Naive thymus-derived CD4-positive, alpha-beta T cell (primary cell): ENCODE measurements around the gene MOCOS. TPM values are rescaled to one million over a fixed set of nuclear protein-coding genes. Genes with fewer than 3 reads are reported as not detected.

Experiments used
- ATAC-seq: fragments of 150-1000 bp; cut with Tn5 transposase; 2 replicates; pipeline ENCODE4 v1.10.0; 2021; ENCODE audit warnings: mild to moderate bottlenecking, moderate library complexity
- CTCF ChIA-PET: fragments of 350-600 bp; sonication (Branson Sonifier 250); formaldehyde crosslinking; loops from one replicate; lab custom pipeline; 2021; ENCODE audit warnings: antibody characterized with exemption; lab: Charles Lee
- POLR2A ChIA-PET: fragments of 350-600 bp; sonication (Branson Sonifier 250); formaldehyde crosslinking; loops from one replicate; lab custom pipeline; 2021; ENCODE audit warnings: antibody characterized with exemption, inconsistent platforms; lab: Charles Lee
- DNase-seq, 9 donors: peaks; one replicate each; pipeline versions ENCODE4 v3.0.0 to v3.0.0-alpha.2; 2020 to 2022; ENCODE audit warnings: mixed read lengths in 1 of 9
- H3K27ac ChIP-seq: one replicate; pipeline ENCODE4 v1.7.0; 2013; ENCODE audit warnings: mild to moderate bottlenecking, low read depth, low read length, moderate library complexity
- H3K27me3 ChIP-seq, 2 donors: one replicate each; pipeline ENCODE4 v1.7.0; 2013; ENCODE audit warnings: low read length in 2 of 2, mild to moderate bottlenecking in 2 of 2, moderate library complexity in 2 of 2; ENCODE audit not compliant: control insufficient read depth in 2 of 2, insufficient read depth in 2 of 2
- H3K36me3 ChIP-seq, 3 experiments: 1 replicate in 2 of 3; 2 replicates in 1 of 3; pipeline ENCODE4 v1.7.0; 2013; ENCODE audit warnings: low read length in 3 of 3, mild to moderate bottlenecking in 3 of 3, moderate library complexity in 1 of 3; ENCODE audit not compliant: insufficient read depth in 3 of 3, control insufficient read depth in 2 of 3
- H3K4me1 ChIP-seq, 2 donors: one replicate each; pipeline ENCODE4 v1.7.0; 2013; ENCODE audit warnings: low read length in 2 of 2, mild to moderate bottlenecking in 2 of 2, moderate library complexity in 1 of 2; ENCODE audit not compliant: control insufficient read depth in 2 of 2, insufficient read depth in 2 of 2
- H3K4me3 ChIP-seq: 2 replicates; pipeline ENCODE4 v1.7.0; 2013; ENCODE audit warnings: mild to moderate bottlenecking, low read length
- H3K9me3 ChIP-seq, 3 experiments: 1 replicate in 2 of 3; 2 replicates in 1 of 3; pipeline ENCODE4 v1.7.0; 2013; ENCODE audit warnings: low read length in 3 of 3; ENCODE audit not compliant: control insufficient read depth in 2 of 3
- H3K27ac Mint-ChIP-seq, 9 donors: one replicate each; pipeline ENCODE4 v1.8.0; 2020 to 2022; ENCODE audit warnings: mixed read lengths in 9 of 9, mild to moderate bottlenecking in 8 of 9, moderate library complexity in 5 of 9, inconsistent platforms in 2 of 9
- H3K27me3 Mint-ChIP-seq, 5 donors: one replicate each; pipeline ENCODE4 v1.8.0; 2021 to 2022; ENCODE audit warnings: mixed read lengths in 5 of 5, mild to moderate bottlenecking in 1 of 5
- H3K36me3 Mint-ChIP-seq, 5 donors: one replicate each; pipeline ENCODE4 v1.8.0; 2020 to 2022; ENCODE audit warnings: mixed read lengths in 5 of 5, mild to moderate bottlenecking in 3 of 5, inconsistent platforms in 1 of 5
- H3K4me1 Mint-ChIP-seq, 7 donors: one replicate each; pipeline ENCODE4 v1.8.0; 2020 to 2022; ENCODE audit warnings: mixed read lengths in 7 of 7, mild to moderate bottlenecking in 3 of 7, inconsistent platforms in 1 of 7
- H3K4me3 Mint-ChIP-seq, 10 donors: one replicate each; pipeline ENCODE4 v1.8.0; 2020 to 2022; ENCODE audit warnings: mild to moderate bottlenecking in 10 of 10, mixed read lengths in 10 of 10, moderate library complexity in 6 of 10, inconsistent platforms in 2 of 10
- H3K9me3 Mint-ChIP-seq, 11 donors: one replicate each; pipeline ENCODE4 v1.8.0; 2020 to 2022; ENCODE audit warnings: mixed read lengths in 11 of 11, mild to moderate bottlenecking in 4 of 11, inconsistent platforms in 1 of 11, moderate library complexity in 1 of 11
- intact Hi-C, 2 donors: fragments of 100-400 bp; cut with micrococcal nuclease; formaldehyde crosslinking; loops; one replicate each; pipeline ENCODE4 v1.15.1; 2023
- polyA plus RNA-seq, 2 donors: library from polyadenylated mRNA; unstranded; fragments of 300-500 nt; fragmentation: Illumina TruSeq; gene quantifications; one replicate each; pipeline ENCODE4 v1.2.3, GENCODE V29; 2021
- total RNA-seq, 6 experiments: library from RNA in 5 of 6; stranded (reverse) in 5 of 6; gene quantifications; 1 replicate in 5 of 6; 2 replicates in 1 of 6; pipeline ENCODE4 v1.2.3 and lab custom pipeline; 2021 to 2026

The MOCOS gene
- total and polyA plus RNA-seq, 7 experiments from 2014 or later: 0.05 TPM; not detected in 6

DNA sequence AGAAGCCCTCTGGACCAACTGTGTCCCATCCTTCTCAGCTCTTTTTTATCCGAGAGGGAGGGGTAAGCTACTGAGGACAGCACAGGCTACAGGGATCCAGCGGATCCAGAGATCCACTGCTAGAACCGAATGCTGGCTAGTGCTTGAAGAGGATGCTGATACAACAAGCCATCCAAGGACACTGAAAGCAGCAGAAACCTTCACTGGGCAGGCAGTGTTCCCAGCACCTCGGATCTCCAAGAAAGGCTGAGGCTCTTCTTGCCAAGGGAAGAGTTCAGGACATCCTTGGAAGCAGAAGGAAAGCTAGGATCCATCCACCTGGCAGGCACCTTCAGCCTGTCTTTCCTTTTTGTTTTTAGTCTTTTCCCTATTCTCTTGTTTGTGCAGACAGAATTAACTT is 97.0 kb downstream of the MOCOS start:
- no peaks in the 10 kb centered on the region for H3K4me1 ChIP-seq
- POLR2A ChIA-PET: no interaction called here

DNA sequence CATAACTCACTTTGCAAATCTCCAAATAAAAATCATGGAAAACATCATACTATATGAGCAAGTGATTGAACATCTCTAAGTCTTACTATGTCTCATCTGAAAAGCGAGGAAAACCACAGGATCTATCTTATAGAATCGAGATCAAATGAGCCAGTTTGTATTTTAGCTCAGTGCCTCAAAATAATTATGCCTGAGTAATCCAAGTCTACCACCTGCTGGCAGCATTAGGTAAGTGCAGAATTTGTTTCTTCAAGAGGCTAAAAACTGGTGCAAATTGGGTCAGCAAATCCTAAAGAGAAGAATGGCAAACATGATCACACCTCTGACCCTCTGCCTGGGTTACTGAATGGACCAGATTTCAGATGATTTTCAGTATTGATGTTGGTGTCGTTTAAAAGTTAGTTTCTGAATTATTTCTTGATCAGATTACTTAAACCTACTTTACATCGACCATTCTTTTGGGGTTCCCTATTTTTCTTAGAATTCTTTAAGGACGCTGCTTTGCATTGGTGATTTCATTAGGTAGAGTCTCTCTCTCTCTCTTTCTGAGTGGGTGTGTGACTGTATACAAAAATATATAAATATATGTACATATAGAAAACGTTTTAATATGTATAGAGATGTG is 97.5 kb downstream of the MOCOS start:
- H3K4me3 Mint-ChIP-seq: no peak overlapping the region
- H3K4me1 Mint-ChIP-seq: peaks cover 0 to 4% (median 0%) of the 10 kb centered on the region in 7 donors
- H3K36me3 ChIP-seq: no peaks in the 10 kb centered on the region
- H3K27me3 Mint-ChIP-seq: peaks cover 30 to 59% (median 33%) of the 10 kb centered on the region in 5 donors
- no peaks in the 10 kb centered on the region for H3K27me3 ChIP-seq
- intact Hi-C loops: loop anchor here (1.0 to 10.0 kb wide), 7 partner anchors 97 to 1052 kb away; partner anchors contain the start of gene MOCOS (in 1 of the 2)
- no peaks in the 10 kb centered on the region for H3K36me3 Mint-ChIP-seq
- no peak overlapping the region for H3K27ac ChIP-seq
- H3K4me3 ChIP-seq: no peak overlapping the region
- H3K4me1 ChIP-seq: no peaks in the 10 kb centered on the region
- DNase-seq (peak in 7 of 9 donors; percentile 20 to 61 (median 54)), ATAC-seq (peak; percentile 67)
- no peaks in the 10 kb centered on the region for H3K9me3 ChIP-seq
- peaks cover 0 to 7% (median 0%) of the 10 kb centered on the region in 11 donors for H3K9me3 Mint-ChIP-seq
- ChIA-PET POLR2A (no interaction called here), CTCF (interaction anchor here (0.6 to 6.6 kb wide), 13 partner anchors 9 to 738 kb away, joined by 3 to 83 read pairs (median 3); no protein-coding TSS in a partner anchor)
- no peak overlapping the region for H3K27ac Mint-ChIP-seq

More for the DNA sequence above, 97.0 kb downstream of the MOCOS start:
- Mint-ChIP-seq H3K4me1 (peaks cover 0 to 4% (median 0%) of the 10 kb centered on the region in 7 donors), H3K36me3 (no peaks in the 10 kb centered on the region), H3K27ac (no peak overlapping the region), H3K27me3 (peaks cover 30 to 57% (median 31%) of the 10 kb centered on the region in 5 donors), H3K4me3 (no peak overlapping the region), H3K9me3 (peaks cover 0 to 7% (median 0%) of the 10 kb centered on the region in 11 donors)
- Histone ChIP-seq H3K36me3 (no peaks in the 10 kb centered on the region), H3K9me3 (no peaks in the 10 kb centered on the region), H3K27ac (no peak overlapping the region), H3K27me3 (no peaks in the 10 kb centered on the region), H3K4me3 (no peak overlapping the region)
- intact Hi-C loops: loop anchor here (1.0 to 10.0 kb wide), 7 partner anchors 97 to 1052 kb away; partner anchors contain the start of gene MOCOS (in 1 of the 2)
- CTCF ChIA-PET: interaction anchor here (0.6 to 6.6 kb wide), 13 partner anchors 9 to 737 kb away, joined by 3 to 83 read pairs (median 3); no protein-coding TSS in a partner anchor
- no peak for DNase-seq
- ATAC-seq: no peak

DNA sequence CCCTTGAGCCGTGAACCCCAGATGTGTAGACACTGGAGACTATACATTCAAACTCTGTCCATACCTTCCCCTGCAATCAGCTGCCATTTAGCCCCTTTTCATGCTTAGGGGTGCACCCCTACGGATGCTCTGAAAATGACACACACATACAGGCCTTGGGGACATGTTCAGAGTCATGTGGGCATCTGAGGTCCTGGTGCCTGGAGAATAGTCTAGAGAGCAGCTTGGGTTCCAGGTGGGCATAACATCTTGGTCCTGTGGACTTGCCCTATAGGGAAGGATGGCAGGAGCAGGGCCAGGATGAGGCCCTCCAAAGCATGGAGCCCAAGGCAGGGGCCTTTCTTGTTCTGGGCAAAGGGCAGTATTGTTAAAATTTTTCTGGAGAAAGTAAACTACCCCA is 100.4 kb downstream of the MOCOS start:
- Histone ChIP-seq H3K4me3 (no peak overlapping the region), H3K36me3 (no peaks in the 10 kb centered on the region), H3K27me3 (peaks cover 0 to 3% of the 10 kb centered on the region in 2 donors), H3K4me1 (no peaks in the 10 kb centered on the region), H3K27ac (no peak overlapping the region), H3K9me3 (no peaks in the 10 kb centered on the region)
- DNase-seq (no peak), ATAC-seq (no peak)
- peaks cover 0 to 7% (median 0%) of the 10 kb centered on the region in 11 donors for H3K9me3 Mint-ChIP-seq
- H3K36me3 Mint-ChIP-seq: no peaks in the 10 kb centered on the region
- H3K4me1 Mint-ChIP-seq: peaks cover 0 to 4% (median 0%) of the 10 kb centered on the region in 7 donors
- H3K27ac Mint-ChIP-seq: no peak overlapping the region
- no peak overlapping the region for H3K4me3 Mint-ChIP-seq
- peaks cover 13 to 40% (median 23%) of the 10 kb centered on the region in 5 donors for H3K27me3 Mint-ChIP-seq
- intact Hi-C loops: loop anchor here in 1 of 2 donors (10.0 kb wide), 1 partner anchor 883 kb away; no protein-coding TSS in a partner anchor
- POLR2A ChIA-PET: no interaction called here
- CTCF ChIA-PET: interaction anchor here (0.8 to 1.0 kb wide), 2 partner anchors 138 to 257 kb away, joined by 3 read pairs; no protein-coding TSS in a partner anchor

DNA sequence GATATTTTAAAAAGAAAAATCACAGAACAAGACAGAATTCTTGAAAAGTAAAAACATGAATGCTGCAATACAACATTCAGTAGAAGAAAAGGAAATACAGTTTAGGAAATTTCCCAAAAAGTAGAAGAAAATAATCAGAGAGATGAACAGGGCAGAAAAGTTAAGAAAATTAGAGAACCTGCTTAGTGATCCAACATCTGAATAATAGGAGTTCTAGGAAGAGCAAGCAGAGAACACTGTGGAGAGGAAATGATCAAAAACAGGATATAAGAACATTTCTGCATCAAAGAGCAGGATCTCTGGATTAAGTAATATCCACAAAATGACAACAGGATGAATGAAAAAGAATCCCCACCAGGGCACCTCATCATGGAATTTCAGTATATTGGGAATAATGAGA is 101.4 kb downstream of the MOCOS start:
- H3K36me3 ChIP-seq: no peaks in the 10 kb centered on the region
- peaks cover 13 to 40% (median 23%) of the 10 kb centered on the region in 5 donors for H3K27me3 Mint-ChIP-seq
- no peaks in the 10 kb centered on the region for H3K9me3 ChIP-seq
- peaks cover 0 to 6% of the 10 kb centered on the region in 2 donors for H3K27me3 ChIP-seq
- peaks cover 0 to 4% (median 0%) of the 10 kb centered on the region in 7 donors for H3K4me1 Mint-ChIP-seq
- peaks cover 0 to 7% (median 0%) of the 10 kb centered on the region in 11 donors for H3K9me3 Mint-ChIP-seq
- no peak overlapping the region for H3K4me3 Mint-ChIP-seq
- ChIA-PET POLR2A (no interaction called here), CTCF (interaction anchor here (0.7 kb wide), 1 partner anchor 193 kb away, joined by 3 read pairs; no protein-coding TSS in a partner anchor)
- intact Hi-C loops: loop anchor here in 1 of 2 donors (10.0 kb wide), 1 partner anchor 884 kb away; no protein-coding TSS in a partner anchor
- ATAC-seq (no peak), DNase-seq (no peak)
- no peak overlapping the region for H3K27ac Mint-ChIP-seq
- no peak overlapping the region for H3K4me3 ChIP-seq
- H3K4me1 ChIP-seq: no peaks in the 10 kb centered on the region
- no peak overlapping the region for H3K27ac ChIP-seq
- H3K36me3 Mint-ChIP-seq: no peaks in the 10 kb centered on the region

DNA sequence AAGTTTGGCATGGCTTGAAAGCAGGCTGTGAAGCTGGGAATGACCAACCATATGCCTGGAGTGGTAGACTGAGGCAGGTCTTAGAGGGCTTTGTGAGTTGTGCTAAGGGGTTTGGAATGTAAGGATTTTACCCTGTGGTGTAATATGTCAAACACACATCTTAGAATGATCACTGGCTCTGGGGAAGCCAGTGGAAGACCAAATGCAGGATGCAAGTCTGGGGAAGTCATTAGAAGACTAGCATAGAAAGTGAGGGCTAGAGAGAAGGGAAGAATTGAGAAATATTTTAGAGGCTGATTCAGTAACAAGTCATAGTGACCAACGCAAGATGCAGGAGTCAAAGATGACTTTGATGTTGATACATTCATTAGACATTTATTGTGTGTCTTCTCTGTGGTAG is 106.7 kb downstream of the MOCOS start:
- Mint-ChIP-seq H3K27me3 (peaks cover 4 to 18% (median 11%) of the 10 kb centered on the region in 5 donors), H3K9me3 (peaks cover 0 to 2% (median 0%) of the 10 kb centered on the region in 11 donors), H3K4me3 (no peak overlapping the region), H3K27ac (no peak overlapping the region), H3K36me3 (no peaks in the 10 kb centered on the region), H3K4me1 (peaks cover 0 to 3% (median 0%) of the 10 kb centered on the region in 7 donors)
- CTCF ChIA-PET: interaction anchor here (1.2 kb wide), 1 partner anchor 8 kb away, joined by 4 read pairs; no protein-coding TSS in a partner anchor
- H3K36me3 ChIP-seq: no peaks in the 10 kb centered on the region
- no peak overlapping the region for H3K27ac ChIP-seq
- intact Hi-C loops: no loop called here
- ATAC-seq (no peak), DNase-seq (no peak)
- H3K4me3 ChIP-seq: no peak overlapping the region
- H3K4me1 ChIP-seq: no peaks in the 10 kb centered on the region
- H3K9me3 ChIP-seq: no peaks in the 10 kb centered on the region
- POLR2A ChIA-PET: no interaction called here
- H3K27me3 ChIP-seq: peaks cover 6 to 7% of the 10 kb centered on the region in 2 donors

DNA sequence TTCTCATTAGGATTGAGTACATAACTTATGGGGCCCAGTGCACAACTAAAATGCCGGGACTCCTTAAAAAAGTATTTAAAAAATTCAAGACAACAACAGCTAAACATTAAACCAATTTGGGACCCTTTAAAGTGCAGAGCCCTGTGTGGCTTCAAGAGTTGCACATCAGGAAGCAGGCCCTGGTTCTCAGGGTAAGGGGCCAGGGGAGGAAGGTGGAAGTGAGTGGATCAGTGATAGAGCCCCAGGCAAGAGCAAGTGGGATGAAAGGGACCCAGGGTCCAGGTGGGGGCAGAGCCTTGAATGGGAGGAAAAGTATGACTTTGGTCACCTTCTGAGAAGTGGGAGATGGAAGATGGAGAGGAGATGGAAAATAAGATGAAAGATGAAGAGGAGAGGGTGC is 107.9 kb downstream of the MOCOS start:
- H3K36me3 ChIP-seq: no peaks in the 10 kb centered on the region
- no peak overlapping the region for H3K27ac ChIP-seq
- DNase-seq: no peak
- H3K27ac Mint-ChIP-seq: no peak overlapping the region
- intact Hi-C loops: no loop called here
- no peaks in the 10 kb centered on the region for H3K4me1 ChIP-seq
- no peaks in the 10 kb centered on the region for H3K9me3 ChIP-seq
- CTCF ChIA-PET: interaction anchor here (0.6 to 1.2 kb wide), 2 partner anchors 9 to 187 kb away, joined by 4 read pairs; no protein-coding TSS in a partner anchor
- ATAC-seq: no peak
- no peaks in the 10 kb centered on the region for H3K36me3 Mint-ChIP-seq
- H3K4me3 ChIP-seq: no peak overlapping the region
- POLR2A ChIA-PET: no interaction called here
- peaks cover 15 to 21% (median 16%) of the 10 kb centered on the region in 5 donors for H3K27me3 Mint-ChIP-seq
- H3K27me3 ChIP-seq: peaks cover 6 to 11% of the 10 kb centered on the region in 2 donors
- H3K4me3 Mint-ChIP-seq: no peak overlapping the region
- H3K9me3 Mint-ChIP-seq: peaks cover 0 to 4% (median 0%) of the 10 kb centered on the region in 11 donors
- peaks cover 0 to 5% (median 0%) of the 10 kb centered on the region in 7 donors for H3K4me1 Mint-ChIP-seq
